ENCODE measurements around the gene UPF3A.

DNA sequence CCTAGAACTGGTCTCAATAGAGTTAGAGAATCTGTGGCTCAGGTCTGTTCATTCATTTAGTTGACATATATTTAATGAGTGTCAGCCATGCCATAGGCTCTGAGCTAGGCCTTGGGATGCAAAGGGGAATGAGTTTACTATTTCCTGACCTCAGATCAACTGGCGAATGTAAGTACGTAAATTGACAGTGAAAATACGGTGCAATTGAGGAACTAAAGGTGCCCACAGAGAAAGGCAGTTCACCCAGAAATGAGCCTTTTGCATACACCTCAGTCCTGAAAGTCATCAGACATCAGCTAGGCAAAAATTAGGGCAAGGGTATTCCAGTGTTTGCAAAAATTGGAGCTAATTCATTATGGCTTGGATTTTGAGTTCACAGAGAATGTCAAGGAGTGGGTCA is 20.6 kb upstream of the UPF3A start:
- TF ChIP-seq, protein P1, sequence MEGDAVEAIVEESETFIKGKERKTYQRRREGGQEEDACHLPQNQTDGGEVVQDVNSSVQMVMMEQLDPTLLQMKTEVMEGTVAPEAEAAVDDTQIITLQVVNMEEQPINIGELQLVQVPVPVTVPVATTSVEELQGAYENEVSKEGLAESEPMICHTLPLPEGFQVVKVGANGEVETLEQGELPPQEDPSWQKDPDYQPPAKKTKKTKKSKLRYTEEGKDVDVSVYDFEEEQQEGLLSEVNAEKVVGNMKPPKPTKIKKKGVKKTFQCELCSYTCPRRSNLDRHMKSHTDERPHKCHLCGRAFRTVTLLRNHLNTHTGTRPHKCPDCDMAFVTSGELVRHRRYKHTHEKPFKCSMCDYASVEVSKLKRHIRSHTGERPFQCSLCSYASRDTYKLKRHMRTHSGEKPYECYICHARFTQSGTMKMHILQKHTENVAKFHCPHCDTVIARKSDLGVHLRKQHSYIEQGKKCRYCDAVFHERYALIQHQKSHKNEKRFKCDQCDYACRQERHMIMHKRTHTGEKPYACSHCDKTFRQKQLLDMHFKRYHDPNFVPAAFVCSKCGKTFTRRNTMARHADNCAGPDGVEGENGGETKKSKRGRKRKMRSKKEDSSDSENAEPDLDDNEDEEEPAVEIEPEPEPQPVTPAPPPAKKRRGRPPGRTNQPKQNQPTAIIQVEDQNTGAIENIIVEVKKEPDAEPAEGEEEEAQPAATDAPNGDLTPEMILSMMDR (conservative IDR thresholded peaks at IDR 0.05), result no peak
- no peak for TF ChIP-seq ZFX (IDR thresholded peaks at IDR 0.05)
